Adrenal gland (tissue), 12 donors: ENCODE measurements around the gene ADCY2. TPM values are rescaled to one million over a fixed set of nuclear protein-coding genes. Genes with fewer than 3 reads are reported as not detected.

Experiments used
- DNase-seq, 7 donors: peaks; one replicate each; pipeline ENCODE4 v3.0.0-alpha.2; 2019 to 2020
- H3K27ac ChIP-seq, 5 donors: fragments of 200-600 bp; sonication (generic) in 4 of 5; 1 replicate in 3 of 5; 2 replicates in 2 of 5; pipeline versions ENCODE4 v1.5.1 to v1.8.0; 2016 to 2020; ENCODE audit warnings: mild to moderate bottlenecking in 1 of 5
- H3K27me3 ChIP-seq: fragments of 200-600 bp; 2 replicates; pipeline ENCODE4 v1.8.0; 2021
- H3K36me3 ChIP-seq, 2 donors: fragments of 200-600 bp; replicated peaks in 1 of 2; 1 replicate in 1 of 2; 2 replicates in 1 of 2; pipeline versions ENCODE4 v1.5.1 to v1.8.0; 2018 to 2022
- H3K4me1 ChIP-seq, 2 donors: fragments of 200-600 bp; replicated peaks in 1 of 2; 1 replicate in 1 of 2; 2 replicates in 1 of 2; pipeline versions ENCODE4 v1.5.1 to v1.8.0; 2018 to 2021
- H3K4me3 ChIP-seq, 4 donors: fragments of 200-600 bp; sonication (generic) in 3 of 4; one replicate each; pipeline ENCODE4 v1.5.1; 2016 to 2018
- H3K9me3 ChIP-seq, 3 donors: fragments of 200-600 bp; sonication (generic) in 1 of 3; replicated peaks in 1 of 3; 1 replicate in 2 of 3; 2 replicates in 1 of 3; pipeline versions ENCODE4 v1.5.1 to v1.8.0; 2016 to 2021
- CTCF ChIP-seq, 6 experiments: fragments of 450-650 bp in 4 of 6; fragments of 200-600 bp in 2 of 6; sonication (generic) in 1 of 6; IDR thresholded peaks; 1 replicate in 5 of 6; 2 replicates in 1 of 6; pipeline versions ENCODE4 v1.5.1 to v1.8.0; 2016 to 2021; ENCODE audit warnings: antibody characterized with exemption in 6 of 6, mild to moderate bottlenecking in 2 of 6, moderate library complexity in 1 of 6
- POLR2A ChIP-seq, 2 donors: fragments of 450-650 bp; IDR thresholded peaks; one replicate each; pipeline ENCODE4 v1.6.1; 2017; ENCODE audit warnings: antibody characterized with exemption in 2 of 2, mild to moderate bottlenecking in 2 of 2, moderate library complexity in 1 of 2
- WGBS, 4 donors: extraction: QIAGEN DNeasy Blood & Tissue Kit in 2 of 4; methylation state at CpG; one replicate each; pipeline versions ENCODE4 v1.1.5 to v1.1.7; 2013 to 2017; 5-methylcytosine and 5-hydroxymethylcytosine counted together
- intact Hi-C, 2 donors: fragments of 100-400 bp; cut with DNase I; formaldehyde crosslinking; loops; one replicate each; pipeline versions ENCODE4 v1.14.1 to v1.15.0; 2022 to 2023
- polyA plus RNA-seq, 3 donors: library from polyadenylated mRNA; stranded (reverse); fragments of 200-250 nt in 2 of 3; fragments of 350-450 nt in 1 of 3; fragmentation: Illumina TruSeq in 1 of 3; extraction: RNeasy Lipid Tissue Mini Kit (QIAGEN cat#74804) in 1 of 3; gene quantifications; one replicate each; pipeline ENCODE4 v1.2.3, GENCODE V29; 2013 to 2014
- total RNA-seq, 9 donors: library from RNA; depleted of rRNA in 4 of 9; stranded (reverse); fragments of >200 nt in 4 of 9; fragments of 120-200 nt in 1 of 9; fragmentation: NEBNext Ultra II Directional in 1 of 9; extraction: Animal tissue kit (Norgen Biotek cat#: 25700) in 1 of 9; gene quantifications; one replicate each; pipeline versions ENCODE4 v1.1.0 to v1.2.4, GENCODE V29; 2013 to 2023
- donor health status: healthy with polysubstance abuse.
- donor health status: Bipolar disorder and iron deficiency.
- donor health status: DM: yes; HTN: yes; CAD: no.
- donor health status: DM: no; HTN: no; CAD: no.
- donor health status: DM: no; HTN: no; CAD: no.
- donor health status: DM: yes; HTN: yes; CAD: no.

The ADCY2 gene
- total and polyA plus RNA-seq, 12 donors: 0.85 to 6.6 (median 2.3) TPM

- WGBS, 4 donors: 78 to 90% (median 83%) methylated on average over 5 of the region's 5 CpGs
- H3K4me3 ChIP-seq: no peak overlapping the region
- H3K27me3 ChIP-seq: no peaks in the 10 kb centered on the region
Measured at GRCh38 chr5:7667216-7667767, 271.4 kb downstream of the ADCY2 start.

DNA sequence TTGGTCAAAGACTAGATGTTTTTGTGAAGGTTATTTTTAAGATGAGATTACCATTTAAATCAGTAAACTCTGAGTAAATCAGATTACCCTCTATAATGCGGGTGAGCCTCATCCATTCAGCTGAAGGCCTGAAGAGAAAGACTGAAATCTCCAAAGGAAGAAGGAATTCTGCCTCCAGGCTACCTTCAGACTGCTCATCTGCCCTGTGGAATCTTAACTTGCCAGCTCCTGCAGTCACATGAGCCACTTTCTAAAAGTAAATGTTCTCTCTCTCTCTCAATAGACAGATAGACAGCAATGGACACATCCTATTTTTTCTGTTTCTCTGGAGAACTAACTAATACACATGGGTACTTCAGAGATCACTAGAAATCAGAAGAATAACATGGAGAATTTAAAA is 272.2 kb downstream of the ADCY2 start:
- H3K4me3 ChIP-seq: no peak overlapping the region
- intact Hi-C loops: no loop called here
- 84 to 94% (median 89%) methylated on average over 1 of the region's 1 CpG for WGBS, 4 donors
- H3K27me3 ChIP-seq: no peaks in the 10 kb centered on the region
- TF ChIP-seq POLR2A (IDR thresholded peaks at IDR 0.05): no peak
- no peak for TF ChIP-seq CTCF (IDR thresholded peaks at IDR 0.05)
- no peaks in the 10 kb centered on the region for H3K9me3 ChIP-seq
- H3K4me1 ChIP-seq: no peaks in the 10 kb centered on the region
- no peak for DNase-seq
- no peaks in the 10 kb centered on the region for H3K36me3 ChIP-seq
- no peak overlapping the region for H3K27ac ChIP-seq

More at GRCh38 chr5:7667216-7667767, 271.4 kb downstream of the ADCY2 start:
- no peak for TF ChIP-seq CTCF (IDR thresholded peaks at IDR 0.05)
- TF ChIP-seq POLR2A (IDR thresholded peaks at IDR 0.05): no peak
- H3K36me3 ChIP-seq: no peaks in the 10 kb centered on the region
- H3K9me3 ChIP-seq: no peaks in the 10 kb centered on the region
- H3K4me1 ChIP-seq: no peaks in the 10 kb centered on the region
- no peak for DNase-seq
- H3K27ac ChIP-seq: no peak overlapping the region
- intact Hi-C loops: no loop called here

DNA sequence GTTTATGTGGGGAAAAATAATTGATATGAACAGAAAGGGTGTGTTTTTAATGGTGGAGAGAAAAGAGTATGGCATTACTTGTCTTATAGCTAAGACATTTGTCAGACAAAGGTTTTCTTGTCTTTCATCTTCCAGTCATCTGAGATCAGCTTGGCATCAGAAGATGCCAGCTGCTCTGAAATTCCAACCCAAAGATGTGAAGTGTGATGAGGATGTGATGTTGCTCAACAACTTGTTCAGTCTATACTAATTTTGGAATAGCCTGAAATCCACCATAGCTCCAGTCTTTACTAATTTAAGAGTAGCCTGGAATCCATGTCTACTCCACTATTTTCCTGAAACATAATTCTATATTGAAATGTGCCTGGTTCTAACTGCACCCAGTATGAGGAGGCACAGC is 272.7 kb downstream of the ADCY2 start:
- no peak for DNase-seq
- no peaks in the 10 kb centered on the region for H3K9me3 ChIP-seq
- H3K27ac ChIP-seq: no peak overlapping the region
- intact Hi-C loops: no loop called here
- H3K4me1 ChIP-seq: no peaks in the 10 kb centered on the region
- no peaks in the 10 kb centered on the region for H3K36me3 ChIP-seq
- no peak for TF ChIP-seq POLR2A (IDR thresholded peaks at IDR 0.05)
- TF ChIP-seq CTCF (IDR thresholded peaks at IDR 0.05): no peak
- no peak overlapping the region for H3K4me3 ChIP-seq
- no peaks in the 10 kb centered on the region for H3K27me3 ChIP-seq

- 70 to 81% (median 74%) methylated on average over 7 of the region's 7 CpGs for WGBS, 4 donors
- Histone ChIP-seq H3K36me3 (no peaks in the 10 kb centered on the region), H3K9me3 (no peaks in the 10 kb centered on the region), H3K4me3 (no peak overlapping the region), H3K27me3 (no peaks in the 10 kb centered on the region), H3K27ac (no peak overlapping the region), H3K4me1 (no peaks in the 10 kb centered on the region)
- no peak for DNase-seq
- TF ChIP-seq POLR2A (IDR thresholded peaks at IDR 0.05) (no peak), CTCF (IDR thresholded peaks at IDR 0.05) (no peak)
- intact Hi-C loops: no loop called here
Measured at GRCh38 chr5:7671381-7671993, 275.5 kb downstream of the ADCY2 start.
